H1 (cell line): Measurements from ENCODE around the gene ABHD18.

Experiments
- CREB1 ChIP-seq: IDR thresholded peaks from 2 replicates; pipeline ENCODE4 v1.6.1; 2012; ENCODE audit warnings: inconsistent platforms
- CTCF ChIP-seq, 3 experiments: IDR thresholded peaks; 1 replicate in 2 of 3; 2 replicates in 1 of 3; pipeline versions ENCODE4 v1.5.1 to v1.6.1; 2011; ENCODE audit warnings: low read length in 3 of 3, mild to moderate bottlenecking in 3 of 3, inconsistent platforms in 2 of 3, low read depth in 1 of 3, moderate library complexity in 1 of 3; ENCODE audit not compliant: insufficient read depth in 1 of 3; ENCODE audit errors: control extremely low read depth in 1 of 3
- EZH2 ChIP-seq: fragments of 200-600 bp; sonication (generic); IDR thresholded peaks from 2 replicates; pipeline ENCODE4 v1.7.1; 2012; ENCODE audit warnings: low read depth, mild to moderate bottlenecking, moderate library complexity, low read length, inconsistent platforms; ENCODE audit not compliant: severe bottlenecking
- SAP30 ChIP-seq: fragments of 300-600 bp; sonication (generic); IDR thresholded peaks from 2 replicates; pipeline ENCODE4 v1.7.1; 2012; ENCODE audit warnings: low read length, moderate library complexity, mild to moderate bottlenecking, inconsistent platforms; ENCODE audit not compliant: insufficient read depth, insufficient replicate concordance
- SRF ChIP-seq: IDR thresholded peaks from 2 replicates; pipeline ENCODE4 v1.6.1; 2011; ENCODE audit warnings: mild to moderate bottlenecking, low read depth, low read length, moderate library complexity
- YY1 ChIP-seq: IDR thresholded peaks from 2 replicates; pipeline ENCODE4 v1.6.1; 2011; ENCODE audit warnings: low read depth, mild to moderate bottlenecking, low read length

- TF ChIP-seq YY1 (no peak), EZH2 (no peak), CTCF (IDR thresholded peaks at IDR 0.05; ENCODE audit: control extremely low read depth in 1 of 3, insufficient read depth in 1 of 3, low read depth in 1 of 3, low read length in 3 of 3) (no peak), CREB1 (no peak), SAP30 (no peak), SRF (no peak)
Measured at GRCh38 chr4:128039568-128039967, 74.4 kb downstream of the ABHD18 start.
